Bronchial epithelial cell (primary cell): ENCODE results near the gene PPM1M. TPM values are rescaled to one million over a fixed set of nuclear protein-coding genes. Genes with fewer than 3 reads are reported as not detected.

Source experiments
- DNase-seq: peaks from one replicate; pipeline ENCODE4 v3.0.0-alpha.2; 2010; ENCODE audit warnings: low read depth
- FAIRE-seq: peaks from 2 replicates; lab custom pipeline; 2011; peaks lifted over from hg19 to GRCh38; lab: Jason Lieb, UNC
- H3K27me3 ChIP-seq: 2 replicates; pipeline ENCODE4 v1.5.1; 2011; ENCODE audit warnings: low read length; ENCODE audit not compliant: control insufficient read depth, insufficient read depth
- H3K36me3 ChIP-seq: 2 replicates; pipeline ENCODE4 v1.5.1; 2011; ENCODE audit warnings: low read length; ENCODE audit not compliant: control insufficient read depth, insufficient read depth
- H3K4me3 ChIP-seq: 2 replicates; pipeline ENCODE4 v1.5.1; 2011; ENCODE audit warnings: mild to moderate bottlenecking, low read depth, low read length, control low read depth
- total RNA-seq: library from RNA; depleted of rRNA; stranded (reverse); fragments of >200 nt; gene quantifications from 2 replicates; pipeline ENCODE4 v1.2.1, GENCODE V29; 2014
- TF ChIP-seq, protein P1 (sequence below): IDR thresholded peaks from 2 replicates; pipeline ENCODE4 v1.5.1; 2011; ENCODE audit warnings: mild to moderate bottlenecking, moderate library complexity, low read length, control low read depth, inconsistent platforms; ENCODE audit not compliant: insufficient read depth, severe bottlenecking

Gene PPM1M
- total RNA-seq, 1 donor from 2014 or later: 2.6 TPM

DNA sequence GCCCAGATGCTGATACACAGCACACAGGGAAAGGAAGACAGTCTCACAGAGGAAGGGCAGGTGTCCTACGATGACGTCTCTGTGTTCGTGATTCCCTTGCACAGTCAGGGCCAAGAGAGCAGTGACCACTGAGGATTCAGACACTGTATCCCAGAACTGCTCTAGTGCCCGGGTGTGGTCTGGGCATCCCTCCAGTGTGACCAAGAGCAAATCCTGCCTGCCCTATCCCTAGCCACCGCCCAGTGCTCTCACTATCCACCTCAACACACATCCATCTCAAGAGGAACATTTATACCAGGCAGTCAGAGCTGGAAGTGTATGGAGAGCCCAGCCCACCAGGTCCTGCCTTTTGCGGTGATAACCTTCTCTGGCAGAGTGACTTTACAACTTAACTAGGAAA, 4.1 kb downstream of the PPM1M start:
- DNase-seq: no peak
- no peak overlapping the region for H3K4me3 ChIP-seq
- TF ChIP-seq, protein P1, sequence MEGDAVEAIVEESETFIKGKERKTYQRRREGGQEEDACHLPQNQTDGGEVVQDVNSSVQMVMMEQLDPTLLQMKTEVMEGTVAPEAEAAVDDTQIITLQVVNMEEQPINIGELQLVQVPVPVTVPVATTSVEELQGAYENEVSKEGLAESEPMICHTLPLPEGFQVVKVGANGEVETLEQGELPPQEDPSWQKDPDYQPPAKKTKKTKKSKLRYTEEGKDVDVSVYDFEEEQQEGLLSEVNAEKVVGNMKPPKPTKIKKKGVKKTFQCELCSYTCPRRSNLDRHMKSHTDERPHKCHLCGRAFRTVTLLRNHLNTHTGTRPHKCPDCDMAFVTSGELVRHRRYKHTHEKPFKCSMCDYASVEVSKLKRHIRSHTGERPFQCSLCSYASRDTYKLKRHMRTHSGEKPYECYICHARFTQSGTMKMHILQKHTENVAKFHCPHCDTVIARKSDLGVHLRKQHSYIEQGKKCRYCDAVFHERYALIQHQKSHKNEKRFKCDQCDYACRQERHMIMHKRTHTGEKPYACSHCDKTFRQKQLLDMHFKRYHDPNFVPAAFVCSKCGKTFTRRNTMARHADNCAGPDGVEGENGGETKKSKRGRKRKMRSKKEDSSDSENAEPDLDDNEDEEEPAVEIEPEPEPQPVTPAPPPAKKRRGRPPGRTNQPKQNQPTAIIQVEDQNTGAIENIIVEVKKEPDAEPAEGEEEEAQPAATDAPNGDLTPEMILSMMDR: no peak
- H3K27me3 ChIP-seq: no peaks in the 10 kb centered on the region
- no peaks in the 10 kb centered on the region for H3K36me3 ChIP-seq
- no peak for FAIRE-seq

DNA sequence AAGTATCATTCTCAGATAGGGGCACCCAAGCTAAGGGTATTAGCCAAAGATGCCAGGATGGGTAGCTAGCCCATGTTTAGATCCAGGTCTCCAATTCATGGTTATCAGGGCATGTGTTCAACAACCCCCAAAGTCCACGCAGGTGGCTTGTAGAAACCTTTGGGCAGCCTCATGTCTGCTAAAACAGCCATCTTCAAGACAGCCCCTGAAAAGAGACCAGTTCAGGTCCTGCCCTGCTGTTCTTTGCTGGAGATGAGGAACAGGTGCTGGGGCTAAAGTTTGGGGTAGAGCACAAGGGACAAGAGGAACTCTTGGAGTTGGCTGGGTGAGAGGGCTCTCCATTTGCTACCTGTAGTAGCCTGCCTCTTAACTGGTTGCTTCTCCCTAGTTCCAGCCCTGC, 4.6 kb downstream of the PPM1M start:
- Histone ChIP-seq H3K36me3 (no peaks in the 10 kb centered on the region), H3K4me3 (no peak overlapping the region), H3K27me3 (no peaks in the 10 kb centered on the region)
- TF ChIP-seq, protein P1: no peak
- DNase-seq: no peak
- no peak for FAIRE-seq

DNA sequence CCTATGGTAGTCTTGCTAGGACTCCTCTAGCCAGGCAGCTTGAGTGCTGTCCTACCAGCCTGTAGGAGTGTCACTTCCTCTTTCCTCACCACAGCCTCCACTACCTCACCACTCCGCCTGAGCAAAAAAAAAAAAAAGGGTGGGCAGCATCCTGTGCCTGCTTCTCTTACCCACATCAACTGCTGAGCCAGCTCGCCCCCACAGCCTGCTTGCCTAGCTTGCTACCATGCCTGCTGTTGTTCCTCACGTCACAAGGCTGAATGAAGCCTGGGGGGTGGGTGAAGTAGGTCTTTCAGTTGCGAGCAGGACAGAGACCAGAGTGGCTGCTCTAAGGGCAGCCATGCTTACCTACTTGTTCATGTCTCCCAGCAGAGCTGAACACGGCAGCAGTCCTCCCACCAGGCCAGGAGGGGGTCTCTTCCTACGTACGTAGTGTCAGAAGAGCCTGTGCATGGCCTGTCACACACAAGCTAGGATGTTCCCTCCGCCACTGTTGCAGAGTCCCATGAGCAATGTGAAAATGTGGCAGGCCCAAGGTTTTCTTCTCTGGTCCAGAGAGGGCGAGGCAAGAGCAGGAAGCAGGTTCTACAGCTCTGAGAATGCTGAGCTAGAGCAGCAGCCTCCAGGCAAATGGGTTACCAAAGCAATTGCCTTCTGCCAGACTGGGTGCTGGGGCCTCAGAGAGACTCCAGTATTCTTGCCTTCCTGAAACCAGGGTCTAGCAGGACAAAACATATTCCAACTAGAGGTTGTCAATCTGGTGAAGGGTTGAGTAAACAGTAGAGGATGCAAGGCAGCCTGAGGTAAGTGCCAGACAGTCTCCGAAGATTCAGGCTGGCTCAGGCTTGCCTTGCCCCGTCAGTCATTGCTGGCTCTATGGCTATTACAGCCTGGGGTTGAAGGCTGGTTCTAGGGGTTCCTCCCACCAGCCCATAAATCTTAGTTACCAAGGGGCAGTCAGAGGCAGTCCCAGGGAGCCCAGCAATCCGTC, 8.1 kb downstream of the PPM1M start:
- no peak overlapping the region for H3K4me3 ChIP-seq
- no peaks in the 10 kb centered on the region for H3K27me3 ChIP-seq
- DNase-seq: peak; percentile 80
- peaks cover 17% of the 10 kb centered on the region for H3K36me3 ChIP-seq
- TF ChIP-seq, protein P1: no peak
- FAIRE-seq: no peak

- Histone ChIP-seq H3K27me3 (no peaks in the 10 kb centered on the region), H3K36me3 (peaks cover 20% of the 10 kb centered on the region), H3K4me3 (no peak overlapping the region)
- DNase-seq: no peak
- TF ChIP-seq, protein P1: no peak
- FAIRE-seq: no peak
These were observed 9.0 kb downstream of the PPM1M start for GRCh38 chr3:52254608-52255007.

DNA sequence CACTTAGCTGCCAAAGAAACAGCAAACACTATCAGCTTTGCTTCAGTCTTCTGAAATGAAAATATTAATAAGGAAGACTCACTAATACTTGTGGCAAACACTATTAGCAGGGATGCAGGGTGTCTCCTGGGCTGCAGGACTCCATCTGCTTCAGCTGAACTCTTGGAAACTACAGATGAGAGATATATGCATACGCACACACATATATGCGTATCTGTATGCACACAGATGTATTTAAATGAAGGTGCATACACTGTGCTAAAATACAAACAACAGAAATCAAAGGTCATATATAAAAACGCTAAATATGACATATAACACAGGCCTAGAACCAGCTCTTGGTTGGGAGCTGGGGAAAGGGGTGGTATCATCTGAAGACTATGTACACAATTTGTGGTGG, 10.6 kb downstream of the PPM1M start:
- no peak for FAIRE-seq
- Histone ChIP-seq H3K36me3 (peaks cover 24% of the 10 kb centered on the region), H3K4me3 (no peak overlapping the region), H3K27me3 (no peaks in the 10 kb centered on the region)
- TF ChIP-seq, protein P1: no peak
- no peak for DNase-seq
